ENCODE measurements around the gene KMT2B.

GRCh38 chr19:35673121-35673804 lies 44.5 kb upstream of the KMT2B start:
- TF ChIP-seq MXI1 (IDR thresholded peaks at IDR 0.05; ENCODE audit: low read depth, low read length): no peak
- TF ChIP-seq SMC3 (conservative IDR thresholded peaks at IDR 0.05; ENCODE audit: insufficient read depth, low read depth, low read length): no peak
- TF ChIP-seq CBX2 (IDR thresholded peaks at IDR 0.05; ENCODE audit: insufficient read depth, low read length, poor library complexity, severe bottlenecking): no peak
- TF ChIP-seq CTCF (IDR thresholded peaks at IDR 0.05 in 2 of 3, conservative IDR thresholded peaks at IDR 0.05 in 1 of 3; ENCODE audit: insufficient read depth in 2 of 3, low read depth in 1 of 3, low read length in 3 of 3): no peak
- no peak for TF ChIP-seq POLR2A (conservative IDR thresholded peaks at IDR 0.05)
- TF ChIP-seq CEBPG (CRISPR knock-in tag; IDR thresholded peaks at IDR 0.05): no peak
- no peak for TF ChIP-seq CEBPG (tag; conservative IDR thresholded peaks at IDR 0.05 in 1 of 2, IDR thresholded peaks at IDR 0.05 in 1 of 2)
- TF ChIP-seq CHAMP1 (IDR thresholded peaks at IDR 0.05): no peak
- no peak for TF ChIP-seq YY1 (IDR thresholded peaks at IDR 0.05; ENCODE audit: borderline replicate concordance in 1 of 3, control insufficient read depth in 1 of 3, extremely low read depth in 1 of 3, insufficient read depth in 3 of 3, insufficient read length in 1 of 3, insufficient replicate concordance in 2 of 3, low read depth in 1 of 3, low read length in 2 of 3)
- TF ChIP-seq POLR3A (IDR thresholded peaks at IDR 0.05; ENCODE audit: borderline replicate concordance, extremely low read depth, insufficient read depth, insufficient read length): no peak

Data from K562 (cell line).